Endothelial cell of umbilical vein (primary cell): Measurements from ENCODE around the gene TMEM114. TPM values are rescaled to one million over a fixed set of nuclear protein-coding genes. Genes with fewer than 3 reads are reported as not detected.

Experiments
- BruUV-seq: library from RNA; stranded (reverse); fragments of 400-500 nt; replicated peaks from 2 replicates; lab custom pipeline; 2021; lab: Mats Ljungman, UMichigan
- CTCF ChIA-PET: fragments of 300-600, 350-600 bp; sonication (Branson Sonifier 250); formaldehyde crosslinking; loops from one replicate; lab custom pipeline; 2021; ENCODE audit warnings: antibody characterized with exemption, inconsistent platforms; lab: Charles Lee
- POLR2A ChIA-PET: fragments of 300-600, 350-600 bp; sonication (Branson Sonifier 250); formaldehyde crosslinking; loops from one replicate; lab custom pipeline; 2021; ENCODE audit warnings: antibody characterized with exemption, inconsistent platforms; lab: Charles Lee
- DNase-seq: peaks from one replicate; pipeline ENCODE4 v3.0.0-alpha.2; 2011; ENCODE audit warnings: low read depth, low spot score
- FAIRE-seq: peaks from 2 replicates; lab custom pipeline; 2011; peaks lifted over from hg19 to GRCh38; lab: Jason Lieb, UNC
- H2AFZ ChIP-seq: 2 replicates; pipeline ENCODE4 v1.6.0; 2012; ENCODE audit warnings: low read depth, low read length, control low read depth, inconsistent platforms
- H3K27ac ChIP-seq: 2 replicates; pipeline ENCODE4 v1.5.1; 2011; ENCODE audit warnings: low read depth, mild to moderate bottlenecking, control low read depth, low read length, moderate library complexity; ENCODE audit not compliant: insufficient read depth
- H3K27me3 ChIP-seq, 2 experiments: 2 replicates each; pipeline versions ENCODE4 v1.6.0 to v1.6.1; 2011; ENCODE audit warnings: low read length in 2 of 2, mixed read lengths in 1 of 2; ENCODE audit not compliant: control insufficient read depth in 2 of 2, insufficient read depth in 2 of 2
- H3K36me3 ChIP-seq, 2 experiments: 2 replicates in 1 of 2; 3 replicates in 1 of 2; pipeline ENCODE4 v1.5.1; 2011; ENCODE audit warnings: low read length in 2 of 2, mild to moderate bottlenecking in 1 of 2, moderate library complexity in 1 of 2; ENCODE audit not compliant: control insufficient read depth in 2 of 2, insufficient read depth in 2 of 2; ENCODE audit errors: extremely low read depth in 1 of 2
- H3K4me1 ChIP-seq: 3 replicates; pipeline ENCODE4 v1.5.1; 2011; ENCODE audit warnings: mild to moderate bottlenecking, low read length; ENCODE audit not compliant: control insufficient read depth, insufficient read depth; ENCODE audit errors: extremely low read depth
- H3K4me2 ChIP-seq: 2 replicates; pipeline ENCODE4 v1.6.1; 2011; ENCODE audit warnings: low read length, control low read depth, mixed read lengths; ENCODE audit not compliant: insufficient read depth
- H3K4me3 ChIP-seq, 3 experiments: fragments of 200-600 bp in 1 of 3; sonication (generic), shearing (Covaris generic) in 1 of 3; replicated peaks in 1 of 3; 2 replicates each; pipeline ENCODE4 v1.5.1; 2011 to 2016; ENCODE audit warnings: control low read depth in 3 of 3, low read length in 3 of 3, mild to moderate bottlenecking in 2 of 3, inconsistent platforms in 1 of 3, low read depth in 1 of 3, moderate library complexity in 1 of 3; ENCODE audit not compliant: insufficient read depth in 1 of 3
- H3K79me2 ChIP-seq: 2 replicates; pipeline ENCODE4 v1.6.0; 2012; ENCODE audit warnings: low read length, inconsistent platforms; ENCODE audit not compliant: control insufficient read depth, insufficient read depth
- H3K9ac ChIP-seq: replicated peaks from 2 replicates; pipeline ENCODE3; 2011; ENCODE audit warnings: low read length, control low read depth; ENCODE audit not compliant: insufficient read depth; ENCODE audit errors: extremely low read depth
- H3K9me1 ChIP-seq: replicated peaks from 3 replicates; pipeline ENCODE4 v1.6.0; 2011; ENCODE audit warnings: mild to moderate bottlenecking, low read length; ENCODE audit not compliant: control insufficient read depth, insufficient read depth; ENCODE audit errors: extremely low read depth
- H3K9me3 ChIP-seq: replicated peaks from 2 replicates; pipeline ENCODE4 v1.5.1; 2012; ENCODE audit warnings: low read length, inconsistent platforms; ENCODE audit not compliant: control insufficient read depth, insufficient read depth
- H4K20me1 ChIP-seq: replicated peaks from 2 replicates; pipeline ENCODE3; 2011; ENCODE audit warnings: mild to moderate bottlenecking, low read length; ENCODE audit not compliant: control insufficient read depth, insufficient read depth; ENCODE audit errors: extremely low read depth
- EZH2 ChIP-seq: IDR thresholded peaks from 2 replicates; pipeline ENCODE4 v1.6.1; 2012; ENCODE audit warnings: borderline replicate concordance, low read depth, mild to moderate bottlenecking, moderate library complexity, low read length, inconsistent platforms; ENCODE audit not compliant: severe bottlenecking
- FOS ChIP-seq: IDR thresholded peaks from 2 replicates; pipeline ENCODE4 v1.6.1; 2011; ENCODE audit warnings: mild to moderate bottlenecking, low read length, moderate library complexity, borderline replicate concordance; ENCODE audit not compliant: insufficient read depth
- JUN ChIP-seq: IDR thresholded peaks from 2 replicates; pipeline ENCODE4 v1.6.1; 2011; ENCODE audit warnings: borderline replicate concordance, low read depth; ENCODE audit not compliant: insufficient read length, insufficient read depth
- MYC ChIP-seq: IDR thresholded peaks from one replicate; pipeline ENCODE4 v1.6.1; 2011; ENCODE audit warnings: mild to moderate bottlenecking, low read depth, low read length
- POLR2A ChIP-seq: IDR thresholded peaks from 2 replicates; pipeline ENCODE4 v1.6.1; 2012; ENCODE audit warnings: low read depth, mild to moderate bottlenecking, control low read depth, low read length
- dilution Hi-C: fragments of 300-500 bp; cut with MboI; formaldehyde crosslinking; loops from one replicate; pipeline ENCODE4 v1.15.0; 2019; ENCODE audit warnings: low sequenced_read_pairs; ENCODE audit not compliant: extremely low pct_ligation_motif_present
- intact Hi-C: fragments of 100-400 bp; cut with micrococcal nuclease; formaldehyde crosslinking; loops from one replicate; pipeline ENCODE4 v1.10.0; 2022
- polyA plus RNA-seq, 4 experiments: library from polyadenylated mRNA; depleted of rRNA in 3 of 4; stranded (reverse) in 3 of 4; unstranded in 1 of 4; fragments of >200 nt; gene quantifications; 2 replicates each; pipeline versions ENCODE4 v1.2.1 to v1.2.3, GENCODE V29; 2011 to 2012; ENCODE audit warnings: missing spikeins in 1 of 4
- total RNA-seq: library from RNA; stranded (reverse); gene quantifications from 2 replicates; pipeline ENCODE4 v1.2.3, GENCODE V29; 2021

The TMEM114 gene
- total and polyA plus RNA-seq, 2 donors (not counting 3 experiments of a cell fraction or from before 2014, with no cell fraction given), result not detected

GRCh38 chr16:8587065-8587464 lies 3.2 kb downstream of the TMEM114 start:
- H3K4me3 ChIP-seq, result no peak overlapping the region
- H3K9me3 ChIP-seq, result no peaks in the 10 kb centered on the region
- DNase-seq (no peak), FAIRE-seq (no peak)
- dilution Hi-C loops, result no loop called here
- POLR2A ChIA-PET, result interaction anchor here (0.7 kb wide), 1 partner anchor 450 kb away, joined by 3 read pairs; no protein-coding TSS in a partner anchor
- BruUV-seq, result no TSS peak
- H3K4me2 ChIP-seq, result no peak overlapping the region
- no peaks in the 10 kb centered on the region for H3K79me2 ChIP-seq
- no peak overlapping the region for H3K9ac ChIP-seq
- no peak overlapping the region for H3K27ac ChIP-seq
- peaks cover 19 to 24% of the 10 kb centered on the region in 2 experiments for H3K27me3 ChIP-seq
- no peaks in the 10 kb centered on the region for H3K4me1 ChIP-seq
- intact Hi-C loops, result no loop called here
- no peaks in the 10 kb centered on the region for H3K9me1 ChIP-seq
- no peak overlapping the region for H2AFZ ChIP-seq
- H3K36me3 ChIP-seq, result no peaks in the 10 kb centered on the region
- CTCF ChIA-PET, result no interaction called here
- H4K20me1 ChIP-seq, result no peaks in the 10 kb centered on the region
- TF ChIP-seq POLR2A (no peak), MYC (no peak), JUN (no peak)

DNA sequence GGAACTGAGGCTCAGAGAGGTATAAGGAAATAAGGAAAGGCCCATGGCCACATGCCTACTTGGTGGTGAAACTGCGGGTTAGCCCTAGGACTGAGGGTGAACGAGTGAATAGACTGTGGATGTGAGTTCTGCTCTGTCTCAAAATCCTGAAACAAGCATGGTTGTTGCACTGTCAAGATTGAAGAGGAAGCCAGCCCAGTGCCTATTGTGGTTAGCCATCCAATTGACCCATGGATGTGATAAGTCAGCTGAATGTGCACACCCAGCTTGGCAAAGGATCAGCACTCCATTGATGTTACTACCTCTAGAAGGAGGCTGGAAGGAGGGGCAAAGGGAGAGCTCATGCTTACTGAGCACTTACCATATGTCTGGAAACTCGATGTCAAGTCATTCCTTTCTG lies 4.5 kb downstream of the TMEM114 start:
- Histone ChIP-seq H3K9me1 (no peaks in the 10 kb centered on the region), H4K20me1 (no peaks in the 10 kb centered on the region), H3K27ac (no peak overlapping the region), H3K9ac (no peak overlapping the region), H3K27me3 (peaks cover 19 to 24% of the 10 kb centered on the region in 2 experiments), H3K79me2 (no peaks in the 10 kb centered on the region), H3K4me1 (no peaks in the 10 kb centered on the region), H2AFZ (no peak overlapping the region), H3K4me3 (no peak overlapping the region), H3K36me3 (no peaks in the 10 kb centered on the region), H3K4me2 (no peak overlapping the region), H3K9me3 (no peaks in the 10 kb centered on the region)
- DNase-seq (no peak), FAIRE-seq (no peak)
- dilution Hi-C loops, result no loop called here
- ChIA-PET POLR2A (no interaction called here), CTCF (no interaction called here)
- intact Hi-C loops, result no loop called here
- TF ChIP-seq MYC, result no peak
- no peak for TF ChIP-seq EZH2
- TF ChIP-seq FOS, result no peak
- TF ChIP-seq JUN, result no peak
- no TSS peak for BruUV-seq
